Ascending aorta (tissue), 2 donors: Measurements from ENCODE around the gene ETV1. TPM values are rescaled to one million over a fixed set of nuclear protein-coding genes. Genes with fewer than 3 reads are reported as not detected.

Experiments used
- DNase-seq, 2 donors: peaks; one replicate each; pipeline ENCODE4 v3.0.0-alpha.2; 2019; ENCODE audit warnings: low spot score in 2 of 2
- H3K27ac ChIP-seq, 2 donors: fragments of 200-600 bp; sonication (generic); one replicate each; pipeline ENCODE4 v1.5.1; 2016 to 2017; ENCODE audit warnings: mild to moderate bottlenecking in 1 of 2
- H3K27me3 ChIP-seq: fragments of 200-600 bp; sonication (generic); one replicate; pipeline ENCODE4 v1.5.1; 2017
- H3K36me3 ChIP-seq, 2 donors: fragments of 200-600 bp; sonication (generic); one replicate each; pipeline ENCODE4 v1.5.1; 2016
- H3K4me1 ChIP-seq, 2 donors: fragments of 200-600 bp; sonication (generic); one replicate each; pipeline ENCODE4 v1.5.1; 2016 to 2017; ENCODE audit warnings: mild to moderate bottlenecking in 1 of 2
- H3K4me3 ChIP-seq, 2 donors: fragments of 200-600 bp; sonication (generic); one replicate each; pipeline ENCODE4 v1.5.1; 2016 to 2017; ENCODE audit warnings: mild to moderate bottlenecking in 1 of 2
- H3K9me3 ChIP-seq, 2 donors: fragments of 200-600 bp; sonication (generic); one replicate each; pipeline ENCODE4 v1.5.1; 2016
- intact Hi-C: fragments of 100-400 bp; cut with DNase I; formaldehyde crosslinking; loops from one replicate; pipeline ENCODE4 v1.15.1; 2023
- total RNA-seq: library from RNA; depleted of rRNA; stranded (reverse); fragments of >200 nt; gene quantifications from one replicate; pipeline ENCODE4 v1.1.0, GENCODE V29; 2016
- TF ChIP-seq, protein P1 (sequence below), 3 experiments: fragments of 200-600 bp in 2 of 3; fragments of 450-650 bp in 1 of 3; sonication (generic) in 2 of 3; IDR thresholded peaks; one replicate each; pipeline ENCODE4 v1.5.1; 2016 to 2019; ENCODE audit warnings: antibody characterized with exemption in 3 of 3, mild to moderate bottlenecking in 1 of 3, moderate library complexity in 1 of 3

ETV1 gene
- total RNA-seq, 1 donor from 2014 or later, result 5.3 TPM

DNA sequence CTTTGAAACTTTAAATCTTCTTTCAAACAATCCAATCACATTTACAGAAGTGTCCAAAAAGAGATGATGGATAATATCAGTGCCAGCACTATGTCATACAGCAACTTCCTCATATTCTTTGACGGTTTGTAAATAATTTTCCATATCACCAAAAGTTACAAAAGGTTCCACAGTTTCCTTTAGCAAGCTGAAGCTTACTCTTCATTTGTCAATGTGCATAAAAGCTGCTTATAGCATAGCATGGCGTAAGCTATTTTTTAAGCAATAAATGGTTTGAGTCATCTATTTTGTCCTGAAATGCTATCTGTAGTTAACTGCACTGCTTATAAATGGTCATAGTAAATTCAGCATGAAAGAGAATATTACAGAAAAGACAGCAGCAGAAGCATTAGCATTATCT, 95.1 kb downstream of the ETV1 start:
- Histone ChIP-seq H3K36me3 (no peaks in the 10 kb centered on the region), H3K4me3 (no peak overlapping the region), H3K27me3 (no peaks in the 10 kb centered on the region), H3K9me3 (no peaks in the 10 kb centered on the region), H3K27ac (no peak overlapping the region), H3K4me1 (no peaks in the 10 kb centered on the region)
- intact Hi-C loops, result no loop called here
- TF ChIP-seq, protein P1, sequence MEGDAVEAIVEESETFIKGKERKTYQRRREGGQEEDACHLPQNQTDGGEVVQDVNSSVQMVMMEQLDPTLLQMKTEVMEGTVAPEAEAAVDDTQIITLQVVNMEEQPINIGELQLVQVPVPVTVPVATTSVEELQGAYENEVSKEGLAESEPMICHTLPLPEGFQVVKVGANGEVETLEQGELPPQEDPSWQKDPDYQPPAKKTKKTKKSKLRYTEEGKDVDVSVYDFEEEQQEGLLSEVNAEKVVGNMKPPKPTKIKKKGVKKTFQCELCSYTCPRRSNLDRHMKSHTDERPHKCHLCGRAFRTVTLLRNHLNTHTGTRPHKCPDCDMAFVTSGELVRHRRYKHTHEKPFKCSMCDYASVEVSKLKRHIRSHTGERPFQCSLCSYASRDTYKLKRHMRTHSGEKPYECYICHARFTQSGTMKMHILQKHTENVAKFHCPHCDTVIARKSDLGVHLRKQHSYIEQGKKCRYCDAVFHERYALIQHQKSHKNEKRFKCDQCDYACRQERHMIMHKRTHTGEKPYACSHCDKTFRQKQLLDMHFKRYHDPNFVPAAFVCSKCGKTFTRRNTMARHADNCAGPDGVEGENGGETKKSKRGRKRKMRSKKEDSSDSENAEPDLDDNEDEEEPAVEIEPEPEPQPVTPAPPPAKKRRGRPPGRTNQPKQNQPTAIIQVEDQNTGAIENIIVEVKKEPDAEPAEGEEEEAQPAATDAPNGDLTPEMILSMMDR (IDR thresholded peaks at IDR 0.05), result no peak
- DNase-seq, result no peak

DNA sequence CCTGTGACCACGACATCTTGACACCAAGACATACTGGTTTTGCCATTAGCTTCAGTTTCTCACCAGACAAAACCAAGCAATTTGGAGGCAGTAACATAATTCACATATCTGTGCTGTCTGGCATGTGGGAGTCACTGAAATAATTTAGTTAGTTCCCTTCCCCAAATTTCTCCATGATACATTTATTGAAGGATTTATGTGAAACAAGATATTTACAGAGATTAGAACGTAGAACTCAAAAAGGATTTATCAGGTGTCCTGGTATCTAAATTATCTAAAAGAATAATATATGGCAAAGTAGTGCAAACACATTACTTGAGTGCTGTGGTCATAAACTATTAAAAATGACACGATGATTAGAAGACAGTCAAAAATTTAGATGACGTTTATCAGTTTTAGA, 98.7 kb downstream of the ETV1 start:
- Histone ChIP-seq H3K36me3 (no peaks in the 10 kb centered on the region), H3K27me3 (no peaks in the 10 kb centered on the region), H3K4me1 (no peaks in the 10 kb centered on the region), H3K27ac (no peak overlapping the region), H3K9me3 (no peaks in the 10 kb centered on the region), H3K4me3 (no peak overlapping the region)
- no peak for DNase-seq
- intact Hi-C loops, result no loop called here
- TF ChIP-seq, protein P1 (IDR thresholded peaks at IDR 0.05), result no peak

DNA sequence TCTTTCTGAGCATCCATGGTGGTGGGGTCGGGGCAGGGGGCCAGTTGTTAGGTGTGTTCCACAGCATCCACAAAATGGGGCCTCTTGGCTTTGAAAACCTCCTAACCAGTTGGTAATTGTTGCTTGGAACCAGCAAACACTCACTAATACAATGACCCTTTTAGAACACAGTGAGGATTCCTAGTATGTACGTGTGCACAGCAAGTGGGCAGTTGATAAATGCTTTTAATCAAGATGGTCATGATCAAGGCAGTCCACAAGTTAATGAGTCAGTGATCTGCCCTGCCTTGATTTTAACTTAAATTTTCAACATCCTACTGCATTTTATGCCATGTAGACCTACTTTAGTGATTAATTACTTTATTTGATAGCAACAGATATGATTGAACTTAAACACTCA, 103.1 kb downstream of the ETV1 start:
- no peak for DNase-seq
- H3K27ac ChIP-seq, result no peak overlapping the region

DNA sequence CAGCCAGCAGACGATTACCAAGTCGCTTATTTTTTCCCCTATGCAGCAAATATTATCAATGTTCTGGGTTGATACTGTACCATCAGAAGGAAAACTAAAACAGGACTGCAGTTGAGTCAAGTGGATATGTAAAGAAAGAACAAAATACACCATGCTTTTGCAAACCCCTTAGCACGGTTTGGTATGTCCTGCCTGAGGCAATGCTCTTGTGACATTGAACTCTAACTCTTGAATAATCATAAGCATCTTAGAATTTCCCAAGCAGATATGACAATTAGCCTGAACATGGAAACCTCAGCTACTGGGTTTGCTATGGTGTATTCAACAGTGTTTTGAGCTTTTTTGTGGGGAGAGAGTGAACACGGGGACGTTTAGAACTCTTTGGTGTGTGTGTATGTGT, 107.4 kb downstream of the ETV1 start:
- no peaks in the 10 kb centered on the region for H3K9me3 ChIP-seq
- H3K27ac ChIP-seq, result no peak overlapping the region
- H3K4me1 ChIP-seq, result no peaks in the 10 kb centered on the region
- intact Hi-C loops, result no loop called here
- DNase-seq, result no peak
- TF ChIP-seq, protein P1 (IDR thresholded peaks at IDR 0.05), result no peak
- no peak overlapping the region for H3K4me3 ChIP-seq
- no peaks in the 10 kb centered on the region for H3K36me3 ChIP-seq
- no peaks in the 10 kb centered on the region for H3K27me3 ChIP-seq

More for the DNA sequence above, 103.1 kb downstream of the ETV1 start:
- Histone ChIP-seq H3K4me3 (no peak overlapping the region), H3K36me3 (no peaks in the 10 kb centered on the region), H3K4me1 (no peaks in the 10 kb centered on the region), H3K9me3 (no peaks in the 10 kb centered on the region), H3K27me3 (no peaks in the 10 kb centered on the region)
- intact Hi-C loops, result no loop called here
- TF ChIP-seq, protein P1 (IDR thresholded peaks at IDR 0.05), result no peak

DNA sequence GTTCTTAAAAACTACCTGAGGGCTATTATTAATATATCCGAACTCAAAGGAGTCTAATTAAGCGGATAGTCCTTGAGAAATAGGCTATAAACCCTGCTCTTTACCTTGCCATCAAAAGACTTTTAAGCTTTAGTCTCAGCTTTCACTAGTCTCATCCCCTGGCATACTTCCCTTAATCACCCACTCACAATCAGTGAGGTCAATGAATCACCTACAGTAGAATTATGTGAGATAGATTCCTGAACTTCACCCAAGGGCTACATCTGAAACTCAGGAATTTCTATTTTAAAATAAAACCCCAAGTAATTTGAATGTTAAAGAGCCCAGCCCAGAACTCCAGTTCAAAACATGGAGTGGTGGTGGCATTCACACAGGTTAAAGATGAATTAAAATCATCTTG, 108.7 kb downstream of the ETV1 start:
- Histone ChIP-seq H3K36me3 (no peaks in the 10 kb centered on the region), H3K4me3 (no peak overlapping the region), H3K27me3 (no peaks in the 10 kb centered on the region), H3K4me1 (no peaks in the 10 kb centered on the region), H3K27ac (no peak overlapping the region), H3K9me3 (no peaks in the 10 kb centered on the region)
- intact Hi-C loops, result no loop called here
- TF ChIP-seq, protein P1 (IDR thresholded peaks at IDR 0.05), result no peak
- DNase-seq, result no peak

DNA sequence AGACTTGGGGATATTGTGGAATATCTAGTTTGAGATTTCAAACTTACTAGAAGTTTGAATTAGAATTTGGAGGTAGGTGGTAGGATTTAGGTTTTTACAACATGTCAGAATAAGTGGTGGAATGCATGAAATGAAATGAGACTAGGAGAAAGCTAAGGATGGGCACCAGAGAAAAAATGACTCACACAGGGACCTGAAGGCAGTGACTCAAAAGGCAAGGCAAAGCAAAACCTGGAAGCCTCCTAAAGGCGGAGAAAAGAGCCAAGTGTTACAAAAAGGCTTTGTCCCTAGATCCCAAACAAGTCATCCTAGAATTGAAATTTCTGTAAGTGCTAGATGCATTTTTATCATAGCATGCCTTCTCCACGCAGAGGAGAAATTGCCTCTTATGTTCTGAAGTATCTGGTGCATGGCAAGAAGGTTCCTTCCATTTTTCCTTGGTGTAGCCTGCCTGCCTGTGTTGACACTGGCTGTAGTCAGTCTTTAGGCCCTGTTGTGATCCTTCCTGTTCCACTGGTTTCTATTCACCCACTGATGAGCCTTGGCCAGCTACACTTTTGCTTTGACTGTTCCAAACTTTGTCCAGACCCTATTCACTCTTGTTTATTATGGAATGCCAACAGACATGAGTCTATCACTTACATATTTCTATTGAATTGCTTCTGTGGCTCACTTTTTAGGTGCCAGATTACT, 109.3 kb downstream of the ETV1 start:
- H3K36me3 ChIP-seq, result no peaks in the 10 kb centered on the region
- TF ChIP-seq, protein P1 (IDR thresholded peaks at IDR 0.05), result no peak
- no peaks in the 10 kb centered on the region for H3K4me1 ChIP-seq
- intact Hi-C loops, result no loop called here
- H3K27me3 ChIP-seq, result no peaks in the 10 kb centered on the region
- no peak overlapping the region for H3K4me3 ChIP-seq
- H3K27ac ChIP-seq, result no peak overlapping the region
- no peaks in the 10 kb centered on the region for H3K9me3 ChIP-seq
- no peak for DNase-seq
